Epidermal melanocyte (primary cell): ENCODE data around the gene ZNF888.
"Not testable (repeated sequence)": the region's sequence is repeated elsewhere in the genome, so short reads cannot be mapped to it uniquely, and the experiment has no call there.

ENCODE experiments used
- DNase-seq: peaks from one replicate; pipeline ENCODE4 v3.0.0; 2011; ENCODE audit warnings: low spot score; ENCODE audit not compliant: insufficient read length

ZNF888 gene

GRCh38 chr19:52941941-52942385, 18.7 kb upstream of the ZNF888 start:
- DNase-seq: no peak

GRCh38 chr19:52941523-52941922, 18.3 kb upstream of the ZNF888 start:
- DNase-seq: not testable (repeated sequence)

GRCh38 chr19:52940905-52941304, 17.7 kb upstream of the ZNF888 start:
- DNase-seq: not testable (repeated sequence)

- no peak for DNase-seq
Measured at GRCh38 chr19:52938761-52939160, 15.5 kb upstream of the ZNF888 start.

- DNase-seq: no peak
Measured at GRCh38 chr19:52936954-52937325, 13.7 kb upstream of the ZNF888 start.

- no peak for DNase-seq
Measured at GRCh38 chr19:52936151-52936953, 13.1 kb upstream of the ZNF888 start.

- no peak for DNase-seq
Measured at GRCh38 chr19:52935434-52935833, 12.2 kb upstream of the ZNF888 start.

- DNase-seq: not testable (repeated sequence)
Measured at GRCh38 chr19:52924641-52925040, 1.4 kb upstream of the ZNF888 start.

- no peak for DNase-seq
Measured at GRCh38 chr19:52923778-52924593, 758 bp upstream of the ZNF888 start.

GRCh38 chr19:52917531-52917930, 5.7 kb downstream of the ZNF888 start:
- DNase-seq: no peak

GRCh38 chr19:52910648-52911047, 12.6 kb downstream of the ZNF888 start:
- no peak for DNase-seq

- not testable (repeated sequence) for DNase-seq
Measured at GRCh38 chr19:52904052-52904780, 19.0 kb downstream of the ZNF888 start.

GRCh38 chr19:52901842-52902241, 21.4 kb downstream of the ZNF888 start:
- DNase-seq: no peak

GRCh38 chr19:52898596-52898995, 24.6 kb downstream of the ZNF888 start:
- not testable (repeated sequence) for DNase-seq

- no peak for DNase-seq
Measured at GRCh38 chr19:52898101-52898500, 25.1 kb downstream of the ZNF888 start.

- DNase-seq: peak; percentile 66
Measured at GRCh38 chr19:52897138-52897935, 25.9 kb downstream of the ZNF888 start, which contains the start of gene ZNF320. TSS of gene ZNF320 (minus strand) at chr19:52897635. CDS start at chr19:52890255, 7,380 bp downstream.

- DNase-seq: no peak
Measured at GRCh38 chr19:52896431-52897137, 26.6 kb downstream of the ZNF888 start.

- no peak for DNase-seq
Measured at GRCh38 chr19:52891336-52891735, 31.9 kb downstream of the ZNF888 start.

GRCh38 chr19:52889931-52890330, 33.3 kb downstream of the ZNF888 start:
- no peak for DNase-seq

- no peak for DNase-seq
Measured at GRCh38 chr19:52889076-52889475, 34.2 kb downstream of the ZNF888 start.
